Measurements from ENCODE around the gene USP47.

USP47 gene

DNA sequence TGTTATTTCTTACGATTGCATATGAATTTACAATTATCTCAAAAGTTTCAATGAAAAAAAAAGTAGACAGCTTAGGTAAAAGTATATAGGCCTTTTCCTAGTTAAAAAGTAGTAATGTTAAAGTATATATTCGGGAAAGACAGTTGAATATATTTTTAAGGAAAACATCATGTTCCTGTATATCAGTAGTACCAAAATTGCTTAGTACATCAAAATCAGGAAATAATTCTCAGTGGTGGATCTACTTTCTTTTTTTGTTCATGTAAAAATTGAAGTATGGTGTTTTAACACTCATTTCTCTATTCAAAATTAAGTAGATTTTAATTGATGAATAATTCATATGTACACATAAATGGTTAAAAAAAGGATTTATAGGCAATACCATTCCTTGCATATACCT is 73.9 kb downstream of the USP47 start:
- TF ChIP-seq POLR2A (IDR thresholded peaks at IDR 0.05; ENCODE audit: low read depth, low read length): no peak
- FAIRE-seq: no peak
- no peak for DNase-seq (ENCODE audit: insufficient read length, low spot score)

DNA sequence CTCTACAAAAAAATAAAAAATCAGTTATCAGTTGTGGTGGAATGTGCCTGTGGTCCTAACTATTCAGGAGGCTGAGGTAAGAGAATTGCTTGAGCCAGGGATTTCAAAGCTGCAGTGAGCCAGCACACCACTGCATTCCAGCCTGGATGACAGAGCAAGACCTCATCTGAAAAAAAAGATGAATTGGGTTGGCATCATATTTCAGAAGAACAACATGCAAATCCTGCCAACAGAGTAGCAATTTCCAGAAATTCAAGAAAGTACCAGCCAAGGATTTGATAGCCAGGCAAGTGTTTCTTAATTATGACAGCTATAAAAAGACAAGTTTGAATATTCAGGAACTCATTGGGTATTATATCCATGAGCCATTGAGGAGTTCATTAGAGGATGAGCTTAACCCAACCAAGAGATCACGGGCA is 75.2 kb downstream of the USP47 start:
- DNase-seq (ENCODE audit: insufficient read length, low spot score): no peak
- no peak for TF ChIP-seq POLR2A (IDR thresholded peaks at IDR 0.05; ENCODE audit: low read depth, low read length)

DNA sequence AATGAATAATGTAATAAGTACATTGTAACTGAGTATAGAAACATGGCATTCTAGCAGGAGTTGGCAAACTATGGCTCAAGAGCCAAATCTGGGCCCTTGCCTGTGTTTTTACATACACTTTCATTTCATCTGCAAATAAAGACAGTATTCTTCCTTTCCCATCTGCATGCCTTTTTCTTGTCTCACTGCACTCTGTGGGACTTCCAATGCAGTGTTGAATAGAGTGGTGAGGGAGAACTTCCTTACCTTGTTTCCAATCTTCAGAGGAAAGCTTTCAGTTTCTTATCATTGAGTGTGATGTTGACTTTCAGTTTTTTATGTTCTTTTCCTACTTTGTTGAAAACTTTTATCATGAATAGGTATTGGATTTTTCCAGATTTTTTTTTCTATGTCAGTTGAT is 82.1 kb downstream of the USP47 start:
- TF ChIP-seq POLR2A (IDR thresholded peaks at IDR 0.05; ENCODE audit: low read depth, low read length): no peak
- DNase-seq (ENCODE audit: insufficient read length, low spot score): no peak
- FAIRE-seq: no peak

More for the DNA sequence above, 75.2 kb downstream of the USP47 start:
- peak; percentile 90 for FAIRE-seq

DNA sequence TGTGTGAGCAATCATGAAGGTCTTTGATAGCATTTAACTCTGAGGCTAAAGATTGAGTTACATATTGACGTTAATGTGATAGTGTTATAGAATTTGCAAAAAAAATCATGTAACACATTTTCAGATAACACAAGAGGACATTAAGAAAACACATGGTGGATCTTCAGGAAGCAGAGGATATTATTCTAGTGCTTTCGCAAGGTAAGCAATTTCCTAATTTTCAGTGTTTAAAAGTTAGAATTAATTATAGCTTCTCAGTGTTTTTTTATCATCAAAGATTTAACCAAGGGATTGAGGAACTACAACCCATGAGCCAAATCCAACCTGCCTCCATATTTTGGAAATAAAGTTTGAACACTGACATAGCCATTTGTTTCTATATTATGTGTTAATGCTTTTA is 88.1 kb downstream of the USP47 start:
- no peak for TF ChIP-seq POLR2A (IDR thresholded peaks at IDR 0.05; ENCODE audit: low read depth, low read length)
- DNase-seq (ENCODE audit: insufficient read length, low spot score): no peak
- FAIRE-seq: peak; percentile 64

DNA sequence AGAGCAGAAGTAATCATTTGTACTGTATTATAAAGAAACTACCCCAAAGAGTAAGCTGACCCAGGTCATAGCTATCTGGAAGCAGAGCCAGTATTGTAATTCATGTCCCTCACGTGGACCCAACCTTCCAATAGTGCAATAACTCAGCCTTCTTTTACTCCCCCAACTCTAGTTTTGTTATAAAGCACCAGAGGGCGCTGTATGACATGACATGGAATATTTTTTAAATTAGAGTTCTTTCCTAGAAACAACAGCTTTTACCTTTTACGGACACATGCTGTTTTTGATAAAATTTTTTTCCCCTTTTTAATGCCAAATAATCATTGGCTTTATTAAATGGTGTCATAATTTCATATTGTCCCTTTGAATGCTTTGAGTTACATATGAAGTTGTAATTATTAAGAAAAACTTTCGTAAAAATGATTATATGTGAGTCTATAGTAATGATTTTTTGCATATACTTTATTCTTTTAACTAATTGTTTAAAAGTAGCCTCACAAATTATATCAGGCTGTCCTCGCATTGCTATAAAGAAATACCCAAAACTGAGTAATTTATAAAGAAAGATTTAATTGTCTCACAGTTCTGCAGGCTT is 89.8 kb downstream of the USP47 start:
- no peak for TF ChIP-seq POLR2A (IDR thresholded peaks at IDR 0.05; ENCODE audit: low read depth, low read length)
- peak; percentile 5 for DNase-seq (ENCODE audit: insufficient read length, low spot score)
- peak; percentile 85 for FAIRE-seq

DNA sequence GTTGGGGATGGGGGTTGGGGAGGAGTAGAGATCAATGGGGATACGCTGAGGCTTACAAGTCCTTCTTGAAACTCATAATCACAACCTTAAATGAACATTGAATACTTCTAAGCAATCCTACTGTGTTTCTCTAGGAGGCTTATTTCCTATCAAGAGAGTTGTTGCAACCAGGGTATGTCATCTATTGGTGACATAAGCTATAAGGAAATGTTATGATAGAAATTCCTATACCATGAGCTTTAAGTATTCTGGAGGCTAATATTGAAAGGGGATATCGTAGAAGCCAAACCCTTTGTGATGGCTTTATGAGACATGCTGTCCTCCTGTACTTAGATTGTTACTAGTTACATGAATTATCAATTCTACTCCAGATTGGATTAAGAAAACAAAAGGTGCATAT is 93.8 kb downstream of the USP47 start:
- no peak for FAIRE-seq

DNA sequence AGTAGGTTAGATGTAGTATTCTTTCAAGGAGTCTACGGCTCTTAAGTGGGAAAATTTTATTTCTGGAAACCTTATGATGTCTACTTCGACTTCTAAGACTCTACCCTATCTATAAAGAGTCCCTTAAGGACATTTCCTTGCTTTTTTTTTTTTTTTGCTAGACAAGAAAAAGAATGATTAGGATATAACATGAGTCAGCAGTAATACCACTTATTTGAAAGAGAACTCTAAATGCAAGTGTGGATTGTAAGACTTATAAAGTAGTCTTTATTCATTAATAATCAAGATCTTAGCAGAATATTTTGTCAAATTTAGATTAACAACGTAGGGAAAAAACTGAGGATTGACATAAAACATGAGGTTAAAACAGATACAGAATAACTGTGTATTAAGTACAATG is 95.7 kb downstream of the USP47 start:
- peak; percentile 75 for FAIRE-seq
- no peak for TF ChIP-seq POLR2A (IDR thresholded peaks at IDR 0.05; ENCODE audit: low read depth, low read length)
- no peak for DNase-seq (ENCODE audit: insufficient read length, low spot score)

More for the DNA sequence above, 93.8 kb downstream of the USP47 start:
- DNase-seq (ENCODE audit: insufficient read length, low spot score): no peak
- no peak for TF ChIP-seq POLR2A (IDR thresholded peaks at IDR 0.05; ENCODE audit: low read depth, low read length)

DNA sequence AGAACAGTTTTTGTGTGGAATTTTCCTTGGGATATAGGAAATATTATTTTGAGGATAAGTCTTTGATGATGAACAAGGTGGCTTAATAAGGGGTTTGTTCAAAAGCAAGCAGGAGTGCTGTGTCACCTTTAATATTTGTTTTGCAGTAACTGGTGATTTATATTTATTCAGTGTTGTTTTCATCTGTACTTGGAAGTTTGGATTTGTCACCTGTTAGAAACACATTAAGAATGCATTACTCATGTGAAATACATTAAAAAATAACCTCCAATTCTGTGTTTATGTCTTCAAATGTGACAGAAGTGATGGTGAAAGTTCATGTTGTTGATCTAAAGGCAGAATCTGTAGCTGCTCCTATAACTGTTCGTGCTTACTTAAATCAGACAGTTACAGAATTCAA is 96.2 kb downstream of the USP47 start:
- FAIRE-seq: peak; percentile 87
- DNase-seq (ENCODE audit: insufficient read length, low spot score): no peak
- no peak for TF ChIP-seq POLR2A (IDR thresholded peaks at IDR 0.05; ENCODE audit: low read depth, low read length)

DNA sequence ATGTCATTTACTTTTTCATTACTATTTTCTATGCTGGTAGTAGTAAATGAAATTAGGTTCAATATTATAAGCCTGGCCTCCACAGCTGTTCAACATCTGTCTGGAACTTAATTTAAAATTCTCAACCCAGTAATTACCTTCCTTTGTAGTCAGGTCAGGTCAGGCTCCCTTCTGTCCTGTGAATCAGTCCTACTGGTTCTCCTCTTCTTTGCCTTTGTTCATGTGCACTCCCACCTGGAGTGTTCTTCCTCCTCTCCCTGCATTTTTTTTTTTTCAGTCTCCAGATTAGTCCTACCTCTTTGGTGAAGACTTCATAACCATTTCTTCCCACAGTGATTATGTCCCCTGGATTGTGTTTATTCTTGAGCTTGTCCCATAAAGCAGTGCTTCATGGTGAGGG is 98.8 kb downstream of the USP47 start:
- FAIRE-seq: no peak
- DNase-seq (ENCODE audit: insufficient read length, low spot score): no peak
- no peak for TF ChIP-seq POLR2A (IDR thresholded peaks at IDR 0.05; ENCODE audit: low read depth, low read length)

DNA sequence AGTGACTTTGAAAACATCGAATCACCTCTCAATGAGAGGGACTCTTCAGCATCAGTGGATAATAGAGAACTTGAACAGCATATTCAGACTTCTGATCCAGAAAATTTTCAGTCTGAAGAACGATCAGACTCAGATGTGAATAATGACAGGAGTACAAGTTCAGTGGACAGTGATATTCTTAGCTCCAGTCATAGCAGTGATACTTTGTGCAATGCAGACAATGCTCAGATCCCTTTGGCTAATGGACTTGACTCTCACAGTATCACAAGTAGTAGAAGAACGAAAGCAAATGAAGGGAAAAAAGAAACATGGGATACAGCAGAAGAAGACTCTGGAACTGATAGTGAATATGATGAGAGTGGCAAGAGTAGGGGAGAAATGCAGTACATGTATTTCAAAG is 100.9 kb downstream of the USP47 start:
- FAIRE-seq: peak; percentile 52
- no peak for TF ChIP-seq POLR2A (IDR thresholded peaks at IDR 0.05; ENCODE audit: low read depth, low read length)
- no peak for DNase-seq (ENCODE audit: insufficient read length, low spot score)

DNA sequence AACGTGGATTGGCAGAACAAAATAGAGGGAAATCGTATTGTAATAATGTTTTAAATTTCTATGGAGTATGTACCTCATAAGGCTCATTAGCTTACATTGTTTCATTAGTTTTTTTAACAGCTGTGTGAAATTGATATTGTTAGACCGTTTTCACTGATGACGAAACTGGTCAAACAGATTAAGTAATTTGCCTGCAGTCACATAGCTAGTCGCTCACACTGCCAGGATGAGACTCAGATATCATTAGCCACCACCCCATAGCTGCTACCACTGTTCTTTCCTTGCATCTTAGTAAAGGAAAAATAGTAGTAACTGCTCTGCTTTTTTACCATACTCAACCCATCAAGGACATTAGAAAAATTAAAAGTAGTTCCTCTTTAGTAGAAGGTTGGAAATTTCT is 102.7 kb downstream of the USP47 start:
- no peak for TF ChIP-seq POLR2A (IDR thresholded peaks at IDR 0.05; ENCODE audit: low read depth, low read length)
- FAIRE-seq: no peak
- no peak for DNase-seq (ENCODE audit: insufficient read length, low spot score)

DNA sequence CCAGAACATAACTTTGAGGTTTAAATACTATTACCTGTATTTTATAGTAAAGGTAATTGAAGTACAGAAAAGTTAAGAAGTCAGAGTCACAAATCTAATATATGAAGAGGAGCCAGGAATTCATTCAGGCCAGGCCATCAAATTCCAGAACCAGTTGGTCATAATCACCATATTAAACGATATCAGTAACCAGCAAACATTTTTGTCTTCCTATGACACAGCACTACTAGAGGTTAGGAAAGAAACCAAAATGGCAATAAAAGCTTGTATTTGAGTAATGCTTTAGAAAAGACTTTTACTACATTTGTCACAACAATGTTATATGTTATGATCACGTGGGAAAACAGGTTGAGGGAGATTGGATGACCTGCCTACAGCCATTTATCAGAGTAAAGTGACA is 104.4 kb downstream of the USP47 start:
- TF ChIP-seq POLR2A (IDR thresholded peaks at IDR 0.05; ENCODE audit: low read depth, low read length): no peak
- peak; percentile 79 for FAIRE-seq

DNA sequence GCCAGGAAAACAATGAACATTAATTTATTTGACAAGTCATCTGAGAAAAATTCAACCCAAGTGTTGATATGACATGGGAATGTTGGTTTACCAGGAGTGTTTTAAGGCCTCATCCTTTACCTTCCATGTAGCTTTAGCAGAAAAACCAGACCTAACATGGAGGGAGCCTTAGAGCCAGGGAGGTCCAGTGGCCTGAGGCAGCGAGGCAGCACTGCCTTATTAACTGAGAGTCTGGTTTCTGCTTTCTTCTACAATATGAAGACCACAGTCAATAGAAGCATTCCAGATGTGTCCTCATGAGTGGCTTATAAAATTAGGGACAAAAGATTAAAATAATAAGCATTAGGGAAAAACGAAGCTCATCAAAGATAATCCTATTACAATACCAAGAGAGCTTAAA is 105.1 kb downstream of the USP47 start:
- FAIRE-seq (no peak), DNase-seq (ENCODE audit: insufficient read length, low spot score) (no peak)
- TF ChIP-seq POLR2A (IDR thresholded peaks at IDR 0.05; ENCODE audit: low read depth, low read length): no peak

More for the DNA sequence above, 104.4 kb downstream of the USP47 start:
- DNase-seq (ENCODE audit: insufficient read length, low spot score): no peak

DNA sequence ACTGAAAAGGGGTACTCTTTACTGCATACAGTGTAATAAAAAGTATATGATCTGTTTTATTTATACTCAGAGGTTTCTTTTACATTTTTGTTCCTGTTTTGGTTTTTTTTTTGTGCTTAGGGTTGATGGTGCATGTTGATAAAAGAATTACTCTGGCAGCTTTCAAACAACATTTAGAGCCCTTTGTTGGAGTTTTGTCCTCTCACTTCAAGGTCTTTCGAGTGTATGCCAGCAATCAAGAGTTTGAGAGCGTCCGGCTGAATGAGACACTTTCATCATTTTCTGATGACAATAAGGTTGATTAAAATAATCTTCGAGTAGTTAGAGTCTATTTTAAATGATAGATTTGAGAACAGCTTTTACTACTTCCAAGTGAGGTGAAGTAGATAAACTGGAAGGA is 106.1 kb downstream of the USP47 start:
- FAIRE-seq (peak; percentile 58), DNase-seq (ENCODE audit: insufficient read length, low spot score) (no peak)
- no peak for TF ChIP-seq POLR2A (IDR thresholded peaks at IDR 0.05; ENCODE audit: low read depth, low read length)

DNA sequence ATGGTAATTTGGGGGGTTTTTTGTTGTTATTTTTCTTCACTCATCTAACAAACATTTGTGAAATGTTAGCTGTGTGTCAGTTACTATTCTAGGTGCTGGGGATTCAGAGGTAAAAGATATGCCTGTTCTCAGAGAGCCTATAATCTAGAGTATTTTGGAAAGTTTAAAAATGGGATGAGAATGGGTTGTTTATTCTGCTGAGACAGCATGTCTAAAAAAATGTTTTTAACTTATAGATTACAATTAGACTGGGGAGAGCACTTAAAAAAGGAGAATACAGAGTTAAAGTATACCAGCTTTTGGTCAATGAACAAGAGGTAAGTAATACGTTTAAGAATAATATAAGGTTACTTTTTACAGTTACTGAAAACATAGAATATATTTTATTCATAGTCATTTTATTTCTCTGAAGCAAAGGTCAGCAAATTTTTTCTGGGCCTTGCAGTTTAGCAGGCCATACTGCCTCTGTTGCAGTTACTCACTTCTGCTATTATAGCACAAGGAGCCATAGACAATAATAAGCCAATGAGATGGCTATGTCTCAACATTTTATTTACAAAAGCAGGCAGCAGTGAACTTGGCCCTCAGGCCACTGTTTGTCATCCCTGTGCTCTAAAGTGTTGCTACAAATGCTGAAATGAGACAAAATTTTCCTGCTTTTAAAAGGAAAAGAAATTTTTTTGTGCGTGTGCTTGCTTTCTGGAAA is 106.6 kb downstream of the USP47 start:
- DNase-seq (ENCODE audit: insufficient read length, low spot score): no peak
- TF ChIP-seq POLR2A (IDR thresholded peaks at IDR 0.05; ENCODE audit: low read depth, low read length): no peak
- FAIRE-seq: peak; percentile 6

All from H54 (cell line).